Measurements from ENCODE around the gene NUP58.
"Not testable (repeated sequence)": the region's sequence is repeated elsewhere in the genome, so short reads cannot be mapped to it uniquely, and the experiment has no call there.

NUP58 gene

DNA sequence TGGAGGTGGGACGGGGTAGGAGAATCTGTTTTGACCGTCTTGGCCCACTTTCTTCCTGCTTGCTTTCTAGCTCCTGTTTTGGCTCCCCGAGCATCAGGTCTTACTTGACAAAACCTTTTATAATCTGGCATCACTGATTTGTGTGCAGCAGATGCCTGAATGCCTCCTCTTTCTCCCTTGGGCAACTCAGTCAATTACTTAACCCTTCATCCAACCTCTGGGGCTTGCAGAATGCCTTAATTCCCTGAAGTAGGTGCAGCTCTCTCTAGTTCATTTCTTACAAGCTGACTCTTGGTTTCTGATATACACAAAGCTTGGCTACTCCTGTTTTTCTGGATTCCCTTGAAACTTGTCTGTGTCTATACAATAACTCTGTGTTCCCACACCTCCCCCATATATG lies 5.7 kb upstream of the NUP58 start:
- no peak for TF ChIP-seq CTCF (IDR thresholded peaks at IDR 0.05; ENCODE audit: borderline replicate concordance, control extremely low read depth, extremely low read depth, insufficient read depth, missing control alignments)
- in situ Hi-C loops (cut with MboI; ENCODE audit: low sequenced_read_pairs, unreplicated experiment): no loop called here

GRCh38 chr13:25300861-25301346 lies 521 bp upstream of the NUP58 start:
- no peak for TF ChIP-seq CTCF (IDR thresholded peaks at IDR 0.05; ENCODE audit: borderline replicate concordance, control extremely low read depth, extremely low read depth, insufficient read depth, missing control alignments)
- in situ Hi-C loops (cut with MboI; ENCODE audit: low sequenced_read_pairs, unreplicated experiment): no loop called here
- DNase-seq (ENCODE audit: low spot score): no peak

More for the DNA sequence above, 5.7 kb upstream of the NUP58 start:
- DNase-seq (ENCODE audit: low spot score): no peak

GRCh38 chr13:25302121-25302520 lies 696 bp downstream of the NUP58 start:
- no peak for TF ChIP-seq CTCF (IDR thresholded peaks at IDR 0.05; ENCODE audit: borderline replicate concordance, control extremely low read depth, extremely low read depth, insufficient read depth, missing control alignments)
- DNase-seq (ENCODE audit: low spot score): no peak
- in situ Hi-C loops (cut with MboI; ENCODE audit: low sequenced_read_pairs, unreplicated experiment): no loop called here

- DNase-seq (ENCODE audit: low spot score): no peak
- in situ Hi-C loops (cut with MboI; ENCODE audit: low sequenced_read_pairs, unreplicated experiment): no loop called here
- no peak for TF ChIP-seq CTCF (IDR thresholded peaks at IDR 0.05; ENCODE audit: borderline replicate concordance, control extremely low read depth, extremely low read depth, insufficient read depth, missing control alignments)
Measured at GRCh38 chr13:25306671-25307464, 5.4 kb downstream of the NUP58 start.

DNA sequence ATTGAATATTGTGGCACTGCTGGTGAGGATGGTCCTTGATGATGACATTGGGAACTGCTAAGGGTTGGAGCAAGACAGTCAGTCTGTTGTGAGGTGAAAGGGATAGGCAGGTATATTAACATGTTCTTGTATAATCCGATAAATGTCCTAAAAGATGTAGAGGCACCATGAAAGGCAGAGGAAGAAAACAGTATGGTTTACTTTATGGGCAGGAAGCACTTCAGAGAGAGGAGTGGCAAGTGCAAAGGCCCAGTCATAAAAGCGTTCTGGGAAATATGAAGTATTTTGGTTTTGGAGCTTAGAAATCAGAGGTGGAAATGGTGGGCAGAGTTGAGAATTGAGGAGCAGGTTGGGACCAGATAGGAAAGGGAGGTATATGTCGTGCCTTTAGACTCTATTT lies 9.5 kb downstream of the NUP58 start:
- in situ Hi-C loops (cut with MboI; ENCODE audit: low sequenced_read_pairs, unreplicated experiment): no loop called here
- DNase-seq (ENCODE audit: low spot score): no peak
- TF ChIP-seq CTCF (IDR thresholded peaks at IDR 0.05; ENCODE audit: borderline replicate concordance, control extremely low read depth, extremely low read depth, insufficient read depth, missing control alignments): no peak

GRCh38 chr13:25318946-25319345 lies 17.5 kb downstream of the NUP58 start:
- in situ Hi-C loops (cut with MboI; ENCODE audit: low sequenced_read_pairs, unreplicated experiment); DNase-seq (ENCODE audit: low spot score): not testable (repeated sequence)

DNA sequence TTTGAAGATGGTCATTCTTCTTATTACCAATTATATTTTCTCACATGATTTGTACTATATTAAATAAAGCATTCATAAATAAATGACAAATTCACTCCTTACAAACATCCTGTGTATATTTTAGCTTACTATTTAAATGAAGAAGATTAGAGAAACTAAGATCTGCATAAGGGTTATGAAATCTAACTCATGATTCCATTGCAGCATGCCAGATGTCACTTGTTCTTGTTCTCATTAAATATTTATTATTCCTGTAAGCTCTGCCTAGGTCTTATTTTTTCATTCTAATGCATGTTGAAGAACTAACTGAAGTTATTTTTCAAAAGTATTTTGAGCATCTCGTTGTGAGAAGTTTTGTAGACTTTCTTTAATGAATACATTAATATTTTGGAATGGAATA lies 18.3 kb downstream of the NUP58 start:
- no peak for DNase-seq (ENCODE audit: low spot score)
- TF ChIP-seq CTCF (IDR thresholded peaks at IDR 0.05; ENCODE audit: borderline replicate concordance, control extremely low read depth, extremely low read depth, insufficient read depth, missing control alignments): no peak
- in situ Hi-C loops (cut with MboI; ENCODE audit: low sequenced_read_pairs, unreplicated experiment): no loop called here

Measured in GM13976 (cell line).